K562 (cell line): ENCODE measurements around the gene ITGB2. TPM values are rescaled to one million over a fixed set of nuclear protein-coding genes. Genes with fewer than 3 reads are reported as not detected.

Source experiments
- ASH1L ChIP-seq: fragments of 450-650 bp; IDR thresholded peaks from 2 replicates; pipeline ENCODE4 v1.6.1; 2018; ENCODE audit warnings: borderline replicate concordance, mild to moderate bottlenecking, low read depth; ENCODE audit not compliant: partially characterized antibody
- CBFA2T3 ChIP-seq: fragments of 450-650 bp; IDR thresholded peaks from 2 replicates; pipeline ENCODE4 v1.6.1; 2017
- KDM1A ChIP-seq, 2 experiments: fragments of 450-650 bp; IDR thresholded peaks; 2 replicates each; pipeline ENCODE4 v1.6.1; 2016; ENCODE audit warnings: mild to moderate bottlenecking in 2 of 2
- KDM4B ChIP-seq, 2 experiments: fragments of 450-650 bp in 1 of 2; sonication (generic) in 1 of 2; IDR thresholded peaks; 2 replicates each; pipeline ENCODE4 v1.6.1; 2016 to 2017; ENCODE audit warnings: borderline replicate concordance in 2 of 2, antibody characterized with exemption in 1 of 2, low read depth in 1 of 2, mild to moderate bottlenecking in 1 of 2
- NFE2L1 ChIP-seq: fragments of 450-650 bp; IDR thresholded peaks from 2 replicates; pipeline ENCODE4 v1.6.1; 2016; ENCODE audit warnings: missing genetic modification characterization, low read depth, mild to moderate bottlenecking, missing compliant biosample characterization, moderate library complexity, borderline replicate concordance
- SETDB1 ChIP-seq: IDR thresholded peaks from one replicate; pipeline ENCODE4 v1.6.1; 2012; ENCODE audit warnings: low read length, control low read depth, inconsistent platforms
- TAF9B ChIP-seq: fragments of 450-650 bp; IDR thresholded peaks from 2 replicates; pipeline ENCODE4 v1.6.1; 2018; ENCODE audit warnings: mild to moderate bottlenecking; ENCODE audit not compliant: partially characterized antibody
- XRCC5 ChIP-seq: fragments of 200-400 bp; formaldehyde crosslinking; IDR thresholded peaks from 2 replicates; pipeline ENCODE4 v1.6.1; 2017; ENCODE audit warnings: low read depth, mild to moderate bottlenecking, low read length
- ZFP30 ChIP-seq: fragments of 250-450 bp; sonication (Bioruptor Pico); IDR thresholded peaks from 2 replicates; pipeline ENCODE4 v1.8.0; 2022; ENCODE audit warnings: moderate library complexity, mild to moderate bottlenecking, inconsistent platforms, borderline replicate concordance
- polyA plus RNA-seq, 8 experiments: library from polyadenylated mRNA; depleted of rRNA in 4 of 8; stranded (reverse) in 5 of 8; unstranded in 3 of 8; fragments of >200 nt; fragmentation: Nextera tagmentation in 2 of 8; fragmentation: Illumina TruSeq in 1 of 8; extraction: Ambion mirVana in 2 of 8; extraction: Trizol in 1 of 8; gene quantifications; 2 replicates each; pipeline versions ENCODE4 v1.2.1 to v1.2.3, GENCODE V29; 2011 to 2014; ENCODE audit warnings: inconsistent platforms in 1 of 8, missing spikeins in 1 of 8
- total RNA-seq, 7 experiments: library from RNA; depleted of rRNA in 6 of 7; stranded (reverse); fragments of >200 nt in 6 of 7; fragmentation: Illumina TruSeq in 2 of 7; extraction: Trizol in 2 of 7; gene quantifications; 2 replicates each; pipeline versions ENCODE4 v1.2.1 to v1.2.3, GENCODE V29; 2011 to 2021; ENCODE audit warnings: low replicate concordance in 1 of 7
- TF ChIP-seq, protein P1 (sequence below): fragments of 450-650 bp; IDR thresholded peaks from 2 replicates; pipeline ENCODE4 v1.6.1; 2016; ENCODE audit warnings: low read depth
- TF ChIP-seq, protein P2 (sequence below): fragments of 450-650 bp; IDR thresholded peaks from 2 replicates; pipeline ENCODE4 v1.6.1; 2014; ENCODE audit warnings: low read depth, mild to moderate bottlenecking, moderate library complexity, borderline replicate concordance
- TF ChIP-seq, protein P3 (sequence below): sonication (generic); formaldehyde crosslinking; IDR thresholded peaks from 2 replicates; pipeline ENCODE4 v1.8.0; 2022; ENCODE audit warnings: mild to moderate bottlenecking, missing genetic modification reagents, borderline replicate concordance

The ITGB2 gene
- total and polyA plus RNA-seq, 9 of the 15 experiments (the other 6 are each of a cell fraction or from before 2014, with no cell fraction given), result 0.07 to 1.3 (median 0.51) TPM; not detected in 2

DNA sequence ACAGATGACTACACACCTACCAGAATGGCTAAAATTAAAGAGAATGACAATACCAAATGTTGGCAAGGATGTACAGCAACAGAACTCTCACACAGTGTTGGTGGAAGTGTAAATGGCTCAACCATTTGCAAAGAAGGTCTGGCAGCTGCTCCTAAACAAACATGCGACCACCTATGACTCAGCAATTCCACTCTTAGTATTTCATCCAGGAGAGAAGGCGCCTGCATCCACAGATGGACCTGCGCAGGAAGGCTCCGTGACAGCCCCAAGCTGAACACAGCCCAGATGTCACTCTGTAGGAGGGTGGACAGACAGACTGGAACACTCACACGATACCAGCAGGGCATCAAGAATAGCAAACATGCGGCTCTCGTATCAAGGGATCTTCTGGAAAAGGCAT lies 53.9 kb downstream of the ITGB2 start (continued):
- TF ChIP-seq, protein P1, sequence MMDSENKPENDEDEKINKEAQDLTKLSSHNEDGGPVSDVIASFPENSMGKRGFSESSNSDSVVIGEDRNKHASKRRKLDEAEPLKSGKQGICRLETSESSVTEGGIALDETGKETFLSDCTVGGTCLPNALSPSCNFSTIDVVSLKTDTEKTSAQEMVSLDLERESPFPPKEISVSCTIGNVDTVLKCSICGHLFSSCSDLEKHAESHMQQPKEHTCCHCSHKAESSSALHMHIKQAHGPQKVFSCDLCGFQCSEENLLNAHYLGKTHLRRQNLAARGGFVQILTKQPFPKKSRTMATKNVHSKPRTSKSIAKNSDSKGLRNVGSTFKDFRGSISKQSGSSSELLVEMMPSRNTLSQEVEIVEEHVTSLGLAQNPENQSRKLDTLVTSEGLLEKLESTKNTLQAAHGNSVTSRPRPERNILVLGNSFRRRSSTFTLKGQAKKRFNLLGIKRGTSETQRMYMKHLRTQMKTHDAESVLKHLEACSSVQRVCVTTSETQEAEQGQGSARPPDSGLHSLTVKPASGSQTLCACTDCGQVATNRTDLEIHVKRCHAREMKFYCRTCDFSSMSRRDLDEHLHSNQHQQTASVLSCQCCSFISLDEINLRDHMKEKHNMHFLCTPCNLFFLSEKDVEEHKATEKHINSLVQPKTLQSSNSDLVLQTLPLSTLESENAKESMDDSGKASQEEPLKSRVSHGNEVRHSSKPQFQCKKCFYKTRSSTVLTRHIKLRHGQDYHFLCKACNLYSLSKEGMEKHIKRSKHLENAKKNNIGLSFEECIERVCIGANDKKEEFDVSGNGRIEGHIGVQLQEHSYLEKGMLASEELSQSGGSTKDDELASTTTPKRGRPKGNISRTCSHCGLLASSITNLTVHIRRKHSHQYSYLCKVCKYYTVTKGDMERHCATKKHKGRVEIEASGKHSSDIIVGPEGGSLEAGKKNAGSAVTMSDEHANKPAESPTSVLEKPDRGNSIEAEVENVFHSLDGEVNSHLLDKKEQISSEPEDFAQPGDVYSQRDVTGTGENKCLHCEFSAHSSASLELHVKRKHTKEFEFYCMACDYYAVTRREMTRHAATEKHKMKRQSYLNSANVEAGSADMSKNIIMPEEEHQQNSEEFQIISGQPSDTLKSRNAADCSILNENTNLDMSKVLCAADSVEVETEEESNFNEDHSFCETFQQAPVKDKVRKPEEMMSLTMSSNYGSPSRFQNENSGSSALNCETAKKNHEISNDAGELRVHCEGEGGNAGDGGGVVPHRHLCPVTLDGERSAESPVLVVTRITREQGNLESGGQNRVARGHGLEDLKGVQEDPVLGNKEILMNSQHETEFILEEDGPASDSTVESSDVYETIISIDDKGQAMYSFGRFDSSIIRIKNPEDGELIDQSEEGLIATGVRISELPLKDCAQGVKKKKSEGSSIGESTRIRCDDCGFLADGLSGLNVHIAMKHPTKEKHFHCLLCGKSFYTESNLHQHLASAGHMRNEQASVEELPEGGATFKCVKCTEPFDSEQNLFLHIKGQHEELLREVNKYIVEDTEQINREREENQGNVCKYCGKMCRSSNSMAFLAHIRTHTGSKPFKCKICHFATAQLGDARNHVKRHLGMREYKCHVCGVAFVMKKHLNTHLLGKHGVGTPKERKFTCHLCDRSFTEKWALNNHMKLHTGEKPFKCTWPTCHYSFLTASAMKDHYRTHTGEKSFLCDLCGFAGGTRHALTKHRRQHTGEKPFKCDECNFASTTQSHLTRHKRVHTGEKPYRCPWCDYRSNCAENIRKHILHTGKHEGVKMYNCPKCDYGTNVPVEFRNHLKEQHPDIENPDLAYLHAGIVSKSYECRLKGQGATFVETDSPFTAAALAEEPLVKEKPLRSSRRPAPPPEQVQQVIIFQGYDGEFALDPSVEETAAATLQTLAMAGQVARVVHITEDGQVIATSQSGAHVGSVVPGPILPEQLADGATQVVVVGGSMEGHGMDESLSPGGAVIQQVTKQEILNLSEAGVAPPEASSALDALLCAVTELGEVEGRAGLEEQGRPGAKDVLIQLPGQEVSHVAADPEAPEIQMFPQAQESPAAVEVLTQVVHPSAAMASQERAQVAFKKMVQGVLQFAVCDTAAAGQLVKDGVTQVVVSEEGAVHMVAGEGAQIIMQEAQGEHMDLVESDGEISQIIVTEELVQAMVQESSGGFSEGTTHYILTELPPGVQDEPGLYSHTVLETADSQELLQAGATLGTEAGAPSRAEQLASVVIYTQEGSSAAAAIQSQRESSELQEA, result peak; percentile 64; the same call in 1 of the 2 replicates
- TF ChIP-seq XRCC5 (no peak), KDM4B (IDR thresholded peaks at IDR 0.05; ENCODE audit: borderline replicate concordance in 2 of 2, low read depth in 1 of 2) (no peak), ZFP30 (CRISPR knock-in tag) (no peak), ASH1L (no peak), TAF9B (no peak), CBFA2T3 (0 out of 2 replicates have a peak, but pooled peaks have one; percentile 12), KDM1A (IDR thresholded peaks at IDR 0.05) (no peak), NFE2L1 (tag) (peak; percentile 72), SETDB1 (no peak)
- TF ChIP-seq, protein P2, sequence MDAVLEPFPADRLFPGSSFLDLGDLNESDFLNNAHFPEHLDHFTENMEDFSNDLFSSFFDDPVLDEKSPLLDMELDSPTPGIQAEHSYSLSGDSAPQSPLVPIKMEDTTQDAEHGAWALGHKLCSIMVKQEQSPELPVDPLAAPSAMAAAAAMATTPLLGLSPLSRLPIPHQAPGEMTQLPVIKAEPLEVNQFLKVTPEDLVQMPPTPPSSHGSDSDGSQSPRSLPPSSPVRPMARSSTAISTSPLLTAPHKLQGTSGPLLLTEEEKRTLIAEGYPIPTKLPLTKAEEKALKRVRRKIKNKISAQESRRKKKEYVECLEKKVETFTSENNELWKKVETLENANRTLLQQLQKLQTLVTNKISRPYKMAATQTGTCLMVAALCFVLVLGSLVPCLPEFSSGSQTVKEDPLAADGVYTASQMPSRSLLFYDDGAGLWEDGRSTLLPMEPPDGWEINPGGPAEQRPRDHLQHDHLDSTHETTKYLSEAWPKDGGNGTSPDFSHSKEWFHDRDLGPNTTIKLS, result no peak
- TF ChIP-seq, protein P3, sequence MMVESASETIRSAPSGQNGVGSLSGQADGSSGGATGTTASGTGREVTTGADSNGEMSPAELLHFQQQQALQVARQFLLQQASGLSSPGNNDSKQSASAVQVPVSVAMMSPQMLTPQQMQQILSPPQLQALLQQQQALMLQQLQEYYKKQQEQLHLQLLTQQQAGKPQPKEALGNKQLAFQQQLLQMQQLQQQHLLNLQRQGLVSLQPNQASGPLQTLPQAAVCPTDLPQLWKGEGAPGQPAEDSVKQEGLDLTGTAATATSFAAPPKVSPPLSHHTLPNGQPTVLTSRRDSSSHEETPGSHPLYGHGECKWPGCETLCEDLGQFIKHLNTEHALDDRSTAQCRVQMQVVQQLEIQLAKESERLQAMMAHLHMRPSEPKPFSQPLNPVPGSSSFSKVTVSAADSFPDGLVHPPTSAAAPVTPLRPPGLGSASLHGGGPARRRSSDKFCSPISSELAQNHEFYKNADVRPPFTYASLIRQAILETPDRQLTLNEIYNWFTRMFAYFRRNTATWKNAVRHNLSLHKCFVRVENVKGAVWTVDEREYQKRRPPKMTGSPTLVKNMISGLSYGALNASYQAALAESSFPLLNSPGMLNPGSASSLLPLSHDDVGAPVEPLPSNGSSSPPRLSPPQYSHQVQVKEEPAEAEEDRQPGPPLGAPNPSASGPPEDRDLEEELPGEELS (CRISPR knock-in tag), result no peak
